Measurements from ENCODE around the gene DBF4. TPM values are rescaled to one million over a fixed set of nuclear protein-coding genes. Genes with fewer than 3 reads are reported as not detected.
A peak's percentile ranks its signal among the peaks of the same experiment; 100 is the strongest.
"Not testable (repeated sequence)": the region's sequence is repeated elsewhere in the genome, so short reads cannot be mapped to it uniquely, and the experiment has no call there.

DBF4 gene, protein sequence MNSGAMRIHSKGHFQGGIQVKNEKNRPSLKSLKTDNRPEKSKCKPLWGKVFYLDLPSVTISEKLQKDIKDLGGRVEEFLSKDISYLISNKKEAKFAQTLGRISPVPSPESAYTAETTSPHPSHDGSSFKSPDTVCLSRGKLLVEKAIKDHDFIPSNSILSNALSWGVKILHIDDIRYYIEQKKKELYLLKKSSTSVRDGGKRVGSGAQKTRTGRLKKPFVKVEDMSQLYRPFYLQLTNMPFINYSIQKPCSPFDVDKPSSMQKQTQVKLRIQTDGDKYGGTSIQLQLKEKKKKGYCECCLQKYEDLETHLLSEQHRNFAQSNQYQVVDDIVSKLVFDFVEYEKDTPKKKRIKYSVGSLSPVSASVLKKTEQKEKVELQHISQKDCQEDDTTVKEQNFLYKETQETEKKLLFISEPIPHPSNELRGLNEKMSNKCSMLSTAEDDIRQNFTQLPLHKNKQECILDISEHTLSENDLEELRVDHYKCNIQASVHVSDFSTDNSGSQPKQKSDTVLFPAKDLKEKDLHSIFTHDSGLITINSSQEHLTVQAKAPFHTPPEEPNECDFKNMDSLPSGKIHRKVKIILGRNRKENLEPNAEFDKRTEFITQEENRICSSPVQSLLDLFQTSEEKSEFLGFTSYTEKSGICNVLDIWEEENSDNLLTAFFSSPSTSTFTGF
- 10 to 100 TPM; 17.3 to 21.0 (median 19.8) TPM for polyA plus RNA-seq (ENCODE audit: insufficient read length in 3 of 3)

- peak; percentile 76 to 86 (median 80) for DNase-seq (ENCODE audit: low read depth in 3 of 3, low spot score in 2 of 3)
Observed at GRCh38 chr7:87876040-87876868, at the start of gene DBF4, which contains the start of gene SLC25A40. Gene DBF4, plus strand, starts transcription at chr7:87876493. Its CDS starts 240 bp downstream, at chr7:87876733. Gene SLC25A40, minus strand, starts transcription at chr7:87876360. Its CDS starts 17,633 bp downstream, at chr7:87858727.

- DNase-seq (ENCODE audit: low read depth in 3 of 3, low spot score in 2 of 3), result not testable (repeated sequence)
Observed at GRCh38 chr7:87828383-87828782, 47.9 kb upstream of the DBF4 start.

DNA sequence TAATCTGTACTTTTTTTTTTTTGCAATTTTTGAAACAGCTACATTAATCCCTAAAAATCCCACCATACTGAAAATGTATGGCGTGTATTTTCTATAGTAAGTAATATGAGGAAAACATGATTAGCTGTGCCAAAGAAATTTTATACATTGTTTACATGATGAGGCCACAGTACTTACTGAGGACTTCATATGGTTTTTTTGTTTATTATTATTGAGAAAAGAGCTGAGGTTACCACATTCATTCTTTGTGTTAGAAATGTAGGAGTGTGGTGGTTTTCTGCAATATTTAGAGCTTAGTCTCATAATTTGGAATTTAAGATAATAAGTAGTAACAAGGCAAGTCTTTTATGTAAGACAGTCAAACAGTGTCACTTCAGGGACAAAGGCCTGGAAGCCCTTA is 45.2 kb upstream of the DBF4 start:
- no peak for DNase-seq (ENCODE audit: low read depth in 3 of 3, low spot score in 2 of 3)

GRCh38 chr7:87833130-87833529 is 43.2 kb upstream of the DBF4 start:
- DNase-seq (ENCODE audit: low read depth in 3 of 3, low spot score in 2 of 3), result no peak

- DNase-seq (ENCODE audit: low read depth in 3 of 3, low spot score in 2 of 3), result no peak
Observed at GRCh38 chr7:87837597-87837996, 38.7 kb upstream of the DBF4 start.

DNA sequence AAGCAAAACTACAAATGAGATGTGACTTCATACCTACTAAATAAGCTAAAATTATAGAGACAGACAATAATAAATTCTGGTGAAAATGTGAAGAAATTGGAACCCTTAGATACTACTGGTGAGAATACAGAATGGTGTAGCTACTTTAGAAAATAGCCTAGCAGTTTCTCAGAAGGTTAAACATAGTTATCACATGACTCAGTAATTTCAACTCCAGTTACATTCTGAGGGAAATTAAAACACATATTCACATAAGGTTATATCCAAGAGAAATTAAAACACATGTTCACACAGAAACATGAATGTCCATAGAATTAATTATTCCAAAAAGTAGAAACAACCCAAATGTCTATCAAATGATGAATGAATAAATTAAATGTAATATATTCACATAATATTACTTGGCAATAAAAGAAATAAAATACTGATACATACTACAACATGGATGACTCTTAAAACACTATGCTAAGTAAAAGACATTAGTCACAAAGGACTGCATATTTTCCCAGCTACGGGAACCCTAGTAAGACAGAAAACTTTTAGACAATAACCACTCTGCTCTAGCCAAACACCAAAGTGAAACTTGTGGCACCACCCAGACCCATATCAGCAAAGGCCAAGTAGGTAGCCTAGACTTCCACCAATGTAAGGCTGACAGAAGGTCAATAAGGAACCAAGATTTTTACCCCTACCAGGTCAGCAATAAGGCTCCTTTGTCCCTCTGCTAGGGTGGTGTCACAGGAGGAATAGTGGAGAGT is 25.3 kb upstream of the DBF4 start:
- DNase-seq (ENCODE audit: low read depth in 3 of 3, low spot score in 2 of 3), result no peak

DNA sequence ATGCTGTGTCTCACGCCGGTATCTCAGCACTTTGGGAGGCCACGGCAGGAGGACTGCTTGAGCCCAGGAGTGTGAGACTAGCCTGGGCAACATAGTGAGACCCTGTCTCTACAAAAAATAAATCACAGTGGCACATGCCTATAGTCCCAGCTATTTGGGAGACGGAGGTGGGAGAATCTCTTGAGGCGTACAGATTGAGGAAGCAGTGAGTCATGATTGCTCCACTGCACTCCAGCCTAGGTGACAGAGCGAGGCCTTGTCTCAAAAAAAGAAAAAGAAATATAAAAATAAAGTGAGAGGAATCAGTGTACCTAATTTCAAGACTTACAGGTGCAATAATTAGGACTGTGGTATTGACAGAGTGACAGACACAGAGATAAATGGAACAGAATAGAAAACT is 24.0 kb upstream of the DBF4 start:
- DNase-seq (ENCODE audit: low read depth in 3 of 3, low spot score in 2 of 3), result no peak

GRCh38 chr7:87853237-87853864 is 22.9 kb upstream of the DBF4 start:
- no peak for DNase-seq (ENCODE audit: low read depth in 3 of 3, low spot score in 2 of 3)

- DNase-seq (ENCODE audit: low read depth in 3 of 3, low spot score in 2 of 3), result no peak
Observed at GRCh38 chr7:87858417-87859100, 17.7 kb upstream of the DBF4 start.

DNA sequence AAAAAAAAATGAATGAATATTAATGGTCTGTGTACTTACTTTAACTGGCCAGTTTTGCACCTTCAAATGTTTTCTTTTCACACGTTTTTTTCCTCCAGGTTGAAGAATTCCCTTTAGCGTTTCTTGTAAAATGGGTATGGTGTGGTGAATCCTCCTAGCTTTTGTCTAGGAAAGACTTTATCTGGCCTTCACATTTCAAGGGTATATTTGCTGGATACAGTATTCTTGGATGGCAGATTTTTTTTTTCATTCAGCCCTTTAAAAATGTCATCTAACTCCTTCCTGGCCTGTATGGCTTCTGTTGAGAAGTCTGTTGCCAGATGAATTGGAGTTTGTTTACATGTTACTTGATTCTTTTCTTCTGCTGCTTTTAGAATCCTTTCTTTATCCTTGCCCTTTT is 10.2 kb upstream of the DBF4 start:
- no peak for DNase-seq (ENCODE audit: low read depth in 3 of 3, low spot score in 2 of 3)

DNA sequence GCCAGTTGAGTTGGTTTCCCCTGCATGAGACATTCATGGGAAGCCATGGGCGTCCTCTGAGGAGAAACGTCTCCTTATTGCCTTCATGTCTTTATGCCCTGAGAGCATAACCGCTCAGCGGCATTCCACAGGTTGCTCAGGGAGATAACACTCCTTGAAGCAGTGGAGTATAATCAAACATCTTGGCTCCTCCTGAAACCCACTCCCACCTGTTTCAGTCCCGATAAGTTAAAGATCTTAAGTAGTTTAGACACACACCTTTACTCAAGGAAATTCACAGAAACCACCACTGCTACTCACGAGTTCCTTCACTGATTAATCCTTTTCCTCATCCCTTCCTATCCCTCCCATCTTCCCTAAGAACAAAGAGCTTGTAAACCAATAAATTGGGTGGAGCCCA is 9.8 kb upstream of the DBF4 start:
- not testable (repeated sequence) for DNase-seq (ENCODE audit: low read depth in 3 of 3, low spot score in 2 of 3)

DNA sequence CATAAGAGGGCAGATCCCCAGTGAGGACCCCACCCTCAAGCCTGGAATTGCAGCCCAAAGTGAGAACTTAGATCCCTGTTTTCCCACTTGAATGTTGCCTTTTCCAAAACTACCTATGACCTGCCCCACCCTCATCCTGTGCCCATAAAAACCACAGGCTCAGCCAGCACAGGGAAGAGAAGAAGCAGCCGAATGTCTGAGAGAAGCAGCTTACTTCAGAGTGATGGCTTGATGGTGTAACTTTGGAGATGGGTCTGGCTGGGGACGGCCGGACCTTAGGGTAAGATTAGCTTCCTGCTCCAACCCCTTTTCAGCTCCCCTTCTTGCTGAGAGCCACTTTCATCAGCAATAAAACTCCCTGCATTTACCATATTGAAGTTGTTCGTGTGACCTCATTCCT is 5.8 kb upstream of the DBF4 start:
- no peak for DNase-seq (ENCODE audit: low read depth in 3 of 3, low spot score in 2 of 3)

DNA sequence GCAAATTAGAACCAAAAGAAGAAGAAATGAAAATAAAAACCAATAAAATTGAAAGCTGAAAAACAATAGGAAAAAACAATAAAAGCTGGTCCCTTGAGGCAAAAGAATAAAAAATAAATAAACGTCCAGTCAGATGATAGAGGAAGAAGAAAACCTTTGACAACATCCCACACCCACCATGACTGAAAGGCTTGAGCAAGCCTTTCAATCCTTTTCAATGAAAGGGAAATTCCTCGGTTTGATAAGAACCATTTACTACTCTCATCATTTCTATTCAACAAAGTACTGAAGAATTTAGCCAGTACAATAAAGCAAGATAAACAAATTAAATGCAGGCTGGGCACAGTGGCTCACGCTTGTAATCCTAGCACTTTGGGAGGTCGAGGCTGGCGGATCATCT is 3.9 kb upstream of the DBF4 start:
- no peak for DNase-seq (ENCODE audit: low read depth in 3 of 3, low spot score in 2 of 3)

DNA sequence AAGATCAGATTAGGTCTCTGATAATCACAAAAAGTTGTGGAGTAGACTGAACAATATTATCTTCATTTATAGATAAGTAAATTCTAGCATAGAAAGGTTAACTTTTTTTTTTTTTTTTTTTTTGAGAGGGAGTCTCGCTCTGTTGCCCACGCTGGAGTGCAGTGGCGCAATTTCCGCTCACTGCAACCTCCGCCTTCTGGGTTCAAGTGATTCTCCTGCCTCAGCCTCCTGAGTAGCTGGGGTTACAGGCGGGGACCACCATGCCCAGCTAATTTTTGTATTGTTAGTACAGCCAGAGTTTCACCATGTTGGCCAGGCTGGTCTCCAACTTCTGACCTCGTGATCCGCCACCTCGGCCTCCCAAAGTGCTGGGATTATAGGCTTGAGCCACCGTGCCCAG is 3.0 kb upstream of the DBF4 start:
- not testable (repeated sequence) for DNase-seq (ENCODE audit: low read depth in 3 of 3, low spot score in 2 of 3)

DNA sequence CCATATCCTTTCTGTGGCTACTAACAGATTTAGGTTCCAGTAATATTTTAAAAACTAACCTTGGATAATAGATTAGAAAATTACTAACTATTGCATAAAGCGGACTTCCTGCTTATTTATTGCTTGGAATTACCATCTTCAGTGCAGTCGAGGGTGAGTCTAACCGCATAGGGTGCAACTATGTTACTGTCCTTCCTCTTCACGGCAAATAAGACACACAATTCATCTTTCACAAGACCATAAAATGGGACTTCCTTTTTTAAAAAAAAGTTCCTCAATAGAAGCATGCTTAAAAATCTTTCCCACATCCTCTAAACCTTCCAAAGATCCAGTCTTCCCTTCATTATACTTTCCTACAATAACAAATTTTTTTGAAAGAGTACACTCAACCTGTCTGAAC is 2.2 kb upstream of the DBF4 start:
- no peak for DNase-seq (ENCODE audit: low read depth in 3 of 3, low spot score in 2 of 3)

- peak in 1 of 3 donors; percentile 18 for DNase-seq (ENCODE audit: low read depth in 3 of 3, low spot score in 2 of 3)
Observed at GRCh38 chr7:87875151-87876039, 898 bp upstream of the DBF4 start.

DNA sequence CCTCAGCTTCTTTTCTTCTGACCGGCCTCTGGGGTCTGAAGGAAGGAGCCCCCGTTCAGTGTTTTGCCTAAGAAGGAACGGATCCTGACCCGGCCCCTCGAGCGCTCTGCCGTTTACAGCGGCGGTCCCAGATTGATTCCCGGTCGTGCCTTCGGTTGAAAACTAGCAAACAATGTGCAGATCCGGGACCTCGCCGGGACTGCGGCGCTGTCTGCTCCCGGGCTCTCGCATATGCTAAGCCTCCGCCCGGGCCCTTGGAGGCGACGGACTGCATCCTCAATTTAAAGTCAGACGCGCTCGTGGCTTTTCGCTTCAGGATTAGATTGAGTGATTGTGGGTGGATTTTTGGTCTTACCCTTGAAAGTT is 559 bp downstream of the DBF4 start:
- peak in 2 of 3 donors; percentile 47 to 49 for DNase-seq (ENCODE audit: low read depth in 3 of 3, low spot score in 2 of 3)

DNA sequence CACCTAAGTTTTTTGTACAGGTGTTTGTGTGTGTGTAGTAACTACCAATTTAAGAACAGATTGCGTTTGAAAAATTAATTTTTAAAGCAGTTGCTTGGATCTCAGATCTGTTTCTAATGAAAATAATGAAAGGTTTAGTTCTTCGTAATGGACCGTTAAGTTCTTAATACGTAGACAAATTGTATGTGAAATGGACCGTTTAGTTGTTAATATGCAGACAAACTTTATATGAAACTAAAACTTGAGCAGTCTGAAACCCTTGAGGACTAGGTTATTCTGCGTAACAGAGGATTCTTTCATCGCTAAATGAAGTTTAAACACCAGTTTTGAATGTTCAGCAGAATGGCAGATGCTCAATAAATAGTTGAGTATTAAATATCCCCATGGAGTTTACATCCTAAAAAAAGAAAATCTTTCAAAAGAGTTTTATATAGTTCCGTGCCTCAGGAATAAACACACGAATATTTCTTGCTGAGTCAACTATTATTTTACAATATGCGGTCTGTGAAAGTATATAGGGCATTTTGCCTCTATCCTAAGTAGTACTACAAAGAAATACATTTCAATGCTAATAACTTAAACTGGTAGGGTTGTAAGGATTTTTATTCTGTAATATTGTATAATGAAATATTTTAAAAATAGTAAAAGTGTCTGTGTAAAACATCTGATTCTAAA is 1.2 kb downstream of the DBF4 start:
- no peak for DNase-seq (ENCODE audit: low read depth in 3 of 3, low spot score in 2 of 3)
